GM04503 (cell line): ENCODE results near the gene FAM120B.
A peak's percentile ranks its signal among the peaks of the same experiment; 100 is the strongest.
"Not testable (repeated sequence)": the region's sequence is repeated elsewhere in the genome, so short reads cannot be mapped to it uniquely, and the experiment has no call there.

ENCODE experiments used
- DNase-seq: peaks from one replicate; pipeline ENCODE4 v3.0.0-alpha.2; 2012; ENCODE audit warnings: low read depth

Gene FAM120B

GRCh38 chr6:170385506-170385905 is 78.9 kb downstream of the FAM120B start:
- no peak for DNase-seq

- peak; percentile 73 for DNase-seq
Observed at GRCh38 chr6:170388113-170388512, 81.6 kb downstream of the FAM120B start.

- no peak for DNase-seq
Observed at GRCh38 chr6:170393033-170393432, 86.5 kb downstream of the FAM120B start.

GRCh38 chr6:170393807-170394399 is 87.3 kb downstream of the FAM120B start:
- no peak for DNase-seq

- DNase-seq = no peak
Observed at GRCh38 chr6:170394980-170395379, 88.4 kb downstream of the FAM120B start.

GRCh38 chr6:170398743-170399369 is 92.3 kb downstream of the FAM120B start:
- DNase-seq = not testable (repeated sequence)

- DNase-seq = not testable (repeated sequence)
Observed at GRCh38 chr6:170399955-170400558, 93.5 kb downstream of the FAM120B start.

- DNase-seq = no peak
Observed at GRCh38 chr6:170402318-170403040, 95.9 kb downstream of the FAM120B start.

GRCh38 chr6:170403451-170403850 is 96.9 kb downstream of the FAM120B start:
- no peak for DNase-seq

- DNase-seq = no peak
Observed at GRCh38 chr6:170404036-170404435, 97.5 kb downstream of the FAM120B start.

- no peak for DNase-seq
Observed at GRCh38 chr6:170404697-170405096, 98.1 kb downstream of the FAM120B start.

- peak; percentile 83 for DNase-seq
Observed at GRCh38 chr6:170405311-170405975, 98.9 kb downstream of the FAM120B start.

- no peak for DNase-seq
Observed at GRCh38 chr6:170407200-170407599, 100.6 kb downstream of the FAM120B start.

GRCh38 chr6:170407932-170408331 is 101.4 kb downstream of the FAM120B start:
- no peak for DNase-seq

GRCh38 chr6:170409746-170410145 is 103.2 kb downstream of the FAM120B start:
- DNase-seq = not testable (repeated sequence)

- DNase-seq = no peak
Observed at GRCh38 chr6:170410241-170410640, 103.7 kb downstream of the FAM120B start.

GRCh38 chr6:170415318-170415717 is 108.8 kb downstream of the FAM120B start:
- DNase-seq = no peak

GRCh38 chr6:170416303-170416702 is 109.7 kb downstream of the FAM120B start:
- no peak for DNase-seq

- DNase-seq = no peak
Observed at GRCh38 chr6:170416959-170417606, 110.5 kb downstream of the FAM120B start.

GRCh38 chr6:170417881-170418280 is 111.3 kb downstream of the FAM120B start:
- DNase-seq = no peak

- DNase-seq = no peak
Observed at GRCh38 chr6:170420283-170420682, 113.7 kb downstream of the FAM120B start.
